ENCODE results near the gene GAPDH.

Gene GAPDH

DNA sequence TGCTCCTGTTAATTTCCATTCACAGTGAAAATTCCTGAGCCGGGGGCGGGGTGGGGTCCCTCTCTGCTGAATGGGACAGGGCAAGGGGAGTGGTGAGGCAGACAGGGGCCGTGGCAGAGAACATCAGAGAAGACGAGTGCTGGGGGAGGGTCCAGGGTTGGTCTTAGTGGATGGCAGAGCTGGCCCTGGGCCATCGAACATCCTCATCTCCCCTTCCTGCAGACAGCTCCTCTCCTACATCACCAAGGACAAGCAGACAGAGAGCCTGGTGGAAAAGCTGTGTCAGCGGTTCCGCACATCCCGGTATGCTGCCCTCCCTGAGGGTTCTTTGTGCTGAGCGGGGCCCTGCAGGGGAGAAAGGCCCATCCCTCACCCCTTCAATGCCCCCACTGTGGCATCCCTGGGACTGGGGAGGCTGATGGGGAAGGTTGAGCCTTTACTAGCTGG, 5.0 kb upstream of the GAPDH start:
- DNase-seq = no peak

DNA sequence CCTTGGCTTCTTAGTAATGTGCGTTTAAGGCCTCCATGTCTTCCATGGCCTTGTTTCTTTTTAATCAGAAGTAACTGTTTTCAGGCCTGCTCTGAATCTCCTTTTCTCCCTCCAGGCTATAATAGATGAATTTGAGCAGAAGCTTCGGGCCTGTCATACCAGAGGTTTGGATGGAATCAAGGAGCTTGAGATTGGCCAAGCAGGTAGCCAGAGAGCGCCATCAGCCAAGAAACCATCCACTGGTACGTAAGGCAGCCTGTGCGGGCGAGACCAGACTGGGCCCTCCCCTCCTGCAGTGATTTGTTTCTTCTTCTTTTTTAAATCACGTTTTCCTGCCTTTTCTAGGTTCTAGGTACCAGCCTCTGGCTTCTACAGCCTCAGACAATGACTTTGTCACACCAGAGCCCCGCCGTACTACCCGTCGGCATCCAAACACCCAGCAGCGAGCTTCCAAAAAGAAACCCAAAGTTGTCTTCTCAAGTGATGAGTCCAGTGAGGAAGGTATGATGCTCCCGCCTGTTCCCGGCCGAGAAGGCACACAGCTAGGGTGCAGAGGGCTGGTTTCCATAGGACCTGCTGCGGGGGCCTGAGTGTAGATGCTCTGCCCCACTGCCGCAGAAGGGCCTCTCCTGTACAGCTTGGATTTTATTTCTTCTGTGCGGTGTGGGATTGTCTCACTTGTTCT, 3.6 kb upstream of the GAPDH start:
- DNase-seq = no peak

DNA sequence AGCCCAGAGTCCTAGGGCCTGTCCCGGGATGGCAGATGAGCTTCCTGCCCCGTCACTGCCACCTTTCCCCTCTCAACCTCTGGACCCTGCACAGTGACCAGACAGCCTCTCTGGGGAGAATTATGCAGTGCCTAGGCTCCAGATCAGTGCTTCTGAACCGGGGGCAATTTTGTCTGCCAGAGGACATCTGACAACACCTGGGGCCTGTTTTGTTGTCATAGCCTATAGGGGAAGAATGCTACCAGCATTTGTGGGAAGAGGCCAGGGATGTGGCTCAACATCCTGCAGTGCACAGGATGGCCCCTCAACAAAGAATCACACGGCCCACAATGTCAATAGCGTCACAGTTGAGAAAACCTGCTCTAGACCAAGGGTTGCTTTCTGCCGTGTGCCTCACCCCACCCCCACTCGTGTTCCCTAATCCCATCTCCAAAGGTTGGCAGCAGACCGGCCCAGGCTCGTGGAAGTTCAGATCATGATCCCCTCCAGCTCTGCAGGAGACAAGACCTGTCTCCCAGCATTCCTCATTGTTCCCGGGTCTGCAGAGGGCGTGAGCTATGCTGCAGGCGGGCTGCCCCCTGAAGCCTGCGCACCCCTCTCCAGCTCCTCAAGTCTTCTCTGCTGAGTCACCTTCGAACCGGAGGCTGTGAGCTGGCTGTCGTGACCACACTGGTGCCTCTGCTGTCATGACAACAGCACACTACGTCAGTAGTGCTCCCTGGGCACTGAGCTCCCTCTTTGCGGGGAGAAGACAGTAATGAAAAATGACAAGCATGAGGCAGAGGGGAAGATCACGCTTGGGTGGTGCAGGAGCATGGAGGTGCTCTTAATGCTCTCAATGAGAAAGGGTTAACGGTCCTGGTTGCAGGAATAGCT, 2.0 kb upstream of the GAPDH start:
- peak; percentile 99 for DNase-seq

DNA sequence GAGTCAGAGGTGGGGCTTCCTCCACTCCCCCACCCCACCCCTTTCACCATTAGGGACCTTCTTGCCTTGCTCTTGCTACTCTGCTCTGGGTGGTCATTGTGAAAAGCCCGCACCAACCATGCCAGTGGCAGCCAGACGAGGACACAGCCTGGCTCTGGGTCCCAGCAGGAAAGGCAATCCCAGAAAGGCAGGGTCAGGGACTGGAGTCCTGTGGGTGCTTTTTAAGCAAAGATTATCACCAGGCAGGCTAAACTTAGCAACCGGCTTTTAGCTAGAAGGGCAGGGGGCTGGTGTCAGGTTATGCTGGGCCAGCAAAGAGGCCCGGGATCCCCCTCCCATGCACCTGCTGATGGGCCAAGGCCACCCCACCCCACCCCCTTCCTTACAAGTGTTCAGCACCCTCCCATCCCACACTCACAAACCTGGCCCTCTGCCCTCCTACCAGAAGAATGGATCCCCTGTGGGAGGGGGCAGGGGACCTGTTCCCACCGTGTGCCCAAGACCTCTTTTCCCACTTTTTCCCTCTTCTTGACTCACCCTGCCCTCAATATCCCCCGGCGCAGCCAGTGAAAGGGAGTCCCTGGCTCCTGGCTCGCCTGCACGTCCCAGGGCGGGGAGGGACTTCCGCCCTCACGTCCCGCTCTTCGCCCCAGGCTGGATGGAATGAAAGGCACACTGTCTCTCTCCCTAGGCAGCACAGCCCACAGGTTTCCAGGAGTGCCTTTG, 1.2 kb upstream of the GAPDH start:
- peak; percentile 92 for DNase-seq

DNA sequence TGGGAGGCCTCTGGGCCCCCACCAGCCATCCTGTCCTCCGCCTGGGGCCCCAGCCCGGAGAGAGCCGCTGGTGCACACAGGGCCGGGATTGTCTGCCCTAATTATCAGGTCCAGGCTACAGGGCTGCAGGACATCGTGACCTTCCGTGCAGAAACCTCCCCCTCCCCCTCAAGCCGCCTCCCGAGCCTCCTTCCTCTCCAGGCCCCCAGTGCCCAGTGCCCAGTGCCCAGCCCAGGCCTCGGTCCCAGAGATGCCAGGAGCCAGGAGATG, 729 bp upstream of the GAPDH start:
- no peak for DNase-seq

DNA sequence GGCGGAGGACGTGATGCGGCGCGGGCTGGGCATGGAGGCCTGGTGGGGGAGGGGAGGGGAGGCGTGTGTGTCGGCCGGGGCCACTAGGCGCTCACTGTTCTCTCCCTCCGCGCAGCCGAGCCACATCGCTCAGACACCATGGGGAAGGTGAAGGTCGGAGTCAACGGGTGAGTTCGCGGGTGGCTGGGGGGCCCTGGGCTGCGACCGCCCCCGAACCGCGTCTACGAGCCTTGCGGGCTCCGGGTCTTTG, 303 bp downstream of the GAPDH start:
- no peak for DNase-seq

DNA sequence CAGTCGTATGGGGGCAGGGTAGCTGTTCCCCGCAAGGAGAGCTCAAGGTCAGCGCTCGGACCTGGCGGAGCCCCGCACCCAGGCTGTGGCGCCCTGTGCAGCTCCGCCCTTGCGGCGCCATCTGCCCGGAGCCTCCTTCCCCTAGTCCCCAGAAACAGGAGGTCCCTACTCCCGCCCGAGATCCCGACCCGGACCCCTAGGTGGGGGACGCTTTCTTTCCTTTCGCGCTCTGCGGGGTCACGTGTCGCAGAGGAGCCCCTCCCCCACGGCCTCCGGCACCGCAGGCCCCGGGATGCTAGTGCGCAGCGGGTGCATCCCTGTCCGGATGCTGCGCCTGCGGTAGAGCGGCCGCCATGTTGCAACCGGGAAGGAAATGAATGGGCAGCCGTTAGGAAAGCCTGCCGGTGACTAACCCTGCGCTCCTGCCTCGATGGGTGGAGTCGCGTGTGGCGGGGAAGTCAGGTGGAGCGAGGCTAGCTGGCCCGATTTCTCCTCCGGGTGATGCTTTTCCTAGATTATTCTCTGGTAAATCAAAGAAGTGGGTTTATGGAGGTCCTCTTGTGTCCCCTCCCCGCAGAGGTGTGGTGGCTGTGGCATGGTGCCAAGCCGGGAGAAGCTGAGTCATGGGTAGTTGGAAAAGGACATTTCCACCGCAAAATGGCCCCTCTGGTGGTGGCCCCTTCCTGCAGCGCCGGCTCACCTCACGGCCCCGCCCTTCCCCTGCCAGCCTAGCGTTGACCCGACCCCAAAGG, 804 bp downstream of the GAPDH start:
- DNase-seq = peak; percentile 70

DNA sequence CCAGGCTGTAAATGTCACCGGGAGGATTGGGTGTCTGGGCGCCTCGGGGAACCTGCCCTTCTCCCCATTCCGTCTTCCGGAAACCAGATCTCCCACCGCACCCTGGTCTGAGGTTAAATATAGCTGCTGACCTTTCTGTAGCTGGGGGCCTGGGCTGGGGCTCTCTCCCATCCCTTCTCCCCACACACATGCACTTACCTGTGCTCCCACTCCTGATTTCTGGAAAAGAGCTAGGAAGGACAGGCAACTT, 1.3 kb downstream of the GAPDH start:
- DNase-seq = no peak

DNA sequence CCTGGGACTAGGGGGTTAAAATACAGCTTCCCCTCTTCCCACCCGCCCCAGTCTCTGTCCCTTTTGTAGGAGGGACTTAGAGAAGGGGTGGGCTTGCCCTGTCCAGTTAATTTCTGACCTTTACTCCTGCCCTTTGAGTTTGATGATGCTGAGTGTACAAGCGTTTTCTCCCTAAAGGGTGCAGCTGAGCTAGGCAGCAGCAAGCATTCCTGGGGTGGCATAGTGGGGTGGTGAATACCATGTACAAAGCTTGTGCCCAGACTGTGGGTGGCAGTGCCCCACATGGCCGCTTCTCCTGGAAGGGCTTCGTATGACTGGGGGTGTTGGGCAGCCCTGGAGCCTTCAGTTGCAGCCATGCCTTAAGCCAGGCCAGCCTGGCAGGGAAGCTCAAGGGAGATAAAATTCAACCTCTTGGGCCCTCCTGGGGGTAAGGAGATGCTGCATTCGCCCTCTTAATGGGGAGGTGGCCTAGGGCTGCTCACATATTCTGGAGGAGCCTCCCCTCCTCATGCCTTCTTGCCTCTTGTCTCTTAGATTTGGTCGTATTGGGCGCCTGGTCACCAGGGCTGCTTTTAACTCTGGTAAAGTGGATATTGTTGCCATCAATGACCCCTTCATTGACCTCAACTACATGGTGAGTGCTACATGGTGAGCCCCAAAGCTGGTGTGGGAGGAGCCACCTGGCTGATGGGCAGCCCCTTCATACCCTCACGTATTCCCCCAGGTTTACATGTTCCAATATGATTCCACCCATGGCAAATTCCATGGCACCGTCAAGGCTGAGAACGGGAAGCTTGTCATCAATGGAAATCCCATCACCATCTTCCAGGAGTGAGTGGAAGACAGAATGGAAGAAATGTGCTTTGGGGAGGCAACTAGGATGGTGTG, 1.9 kb downstream of the GAPDH start:
- DNase-seq = no peak

DNA sequence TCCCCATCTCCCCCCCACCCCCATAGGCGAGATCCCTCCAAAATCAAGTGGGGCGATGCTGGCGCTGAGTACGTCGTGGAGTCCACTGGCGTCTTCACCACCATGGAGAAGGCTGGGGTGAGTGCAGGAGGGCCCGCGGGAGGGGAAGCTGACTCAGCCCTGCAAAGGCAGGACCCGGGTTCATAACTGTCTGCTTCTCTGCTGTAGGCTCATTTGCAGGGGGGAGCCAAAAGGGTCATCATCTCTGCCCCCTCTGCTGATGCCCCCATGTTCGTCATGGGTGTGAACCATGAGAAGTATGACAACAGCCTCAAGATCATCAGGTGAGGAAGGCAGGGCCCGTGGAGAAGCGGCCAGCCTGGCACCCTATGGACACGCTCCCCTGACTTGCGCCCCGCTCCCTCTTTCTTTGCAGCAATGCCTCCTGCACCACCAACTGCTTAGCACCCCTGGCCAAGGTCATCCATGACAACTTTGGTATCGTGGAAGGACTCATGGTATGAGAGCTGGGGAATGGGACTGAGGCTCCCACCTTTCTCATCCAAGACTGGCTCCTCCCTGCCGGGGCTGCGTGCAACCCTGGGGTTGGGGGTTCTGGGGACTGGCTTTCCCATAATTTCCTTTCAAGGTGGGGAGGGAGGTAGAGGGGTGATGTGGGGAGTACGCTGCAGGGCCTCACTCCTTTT, 2.7 kb downstream of the GAPDH start:
- no peak for DNase-seq

DNA sequence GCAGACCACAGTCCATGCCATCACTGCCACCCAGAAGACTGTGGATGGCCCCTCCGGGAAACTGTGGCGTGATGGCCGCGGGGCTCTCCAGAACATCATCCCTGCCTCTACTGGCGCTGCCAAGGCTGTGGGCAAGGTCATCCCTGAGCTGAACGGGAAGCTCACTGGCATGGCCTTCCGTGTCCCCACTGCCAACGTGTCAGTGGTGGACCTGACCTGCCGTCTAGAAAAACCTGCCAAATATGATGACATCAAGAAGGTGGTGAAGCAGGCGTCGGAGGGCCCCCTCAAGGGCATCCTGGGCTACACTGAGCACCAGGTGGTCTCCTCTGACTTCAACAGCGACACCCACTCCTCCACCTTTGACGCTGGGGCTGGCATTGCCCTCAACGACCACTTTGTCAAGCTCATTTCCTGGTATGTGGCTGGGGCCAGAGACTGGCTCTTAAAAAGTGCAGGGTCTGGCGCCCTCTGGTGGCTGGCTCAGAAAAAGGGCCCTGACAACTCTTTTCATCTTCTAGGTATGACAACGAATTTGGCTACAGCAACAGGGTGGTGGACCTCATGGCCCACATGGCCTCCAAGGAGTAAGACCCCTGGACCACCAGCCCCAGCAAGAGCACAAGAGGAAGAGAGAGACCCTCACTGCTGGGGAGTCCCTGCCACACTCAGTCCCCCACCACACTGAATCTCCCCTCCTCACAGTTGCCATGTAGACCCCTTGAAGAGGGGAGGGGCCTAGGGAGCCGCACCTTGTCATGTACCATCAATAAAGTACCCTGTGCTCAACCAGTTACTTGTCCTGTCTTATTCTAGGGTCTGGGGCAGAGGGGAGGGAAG, 3.5 kb downstream of the GAPDH start:
- peak; percentile 77 for DNase-seq

DNA sequence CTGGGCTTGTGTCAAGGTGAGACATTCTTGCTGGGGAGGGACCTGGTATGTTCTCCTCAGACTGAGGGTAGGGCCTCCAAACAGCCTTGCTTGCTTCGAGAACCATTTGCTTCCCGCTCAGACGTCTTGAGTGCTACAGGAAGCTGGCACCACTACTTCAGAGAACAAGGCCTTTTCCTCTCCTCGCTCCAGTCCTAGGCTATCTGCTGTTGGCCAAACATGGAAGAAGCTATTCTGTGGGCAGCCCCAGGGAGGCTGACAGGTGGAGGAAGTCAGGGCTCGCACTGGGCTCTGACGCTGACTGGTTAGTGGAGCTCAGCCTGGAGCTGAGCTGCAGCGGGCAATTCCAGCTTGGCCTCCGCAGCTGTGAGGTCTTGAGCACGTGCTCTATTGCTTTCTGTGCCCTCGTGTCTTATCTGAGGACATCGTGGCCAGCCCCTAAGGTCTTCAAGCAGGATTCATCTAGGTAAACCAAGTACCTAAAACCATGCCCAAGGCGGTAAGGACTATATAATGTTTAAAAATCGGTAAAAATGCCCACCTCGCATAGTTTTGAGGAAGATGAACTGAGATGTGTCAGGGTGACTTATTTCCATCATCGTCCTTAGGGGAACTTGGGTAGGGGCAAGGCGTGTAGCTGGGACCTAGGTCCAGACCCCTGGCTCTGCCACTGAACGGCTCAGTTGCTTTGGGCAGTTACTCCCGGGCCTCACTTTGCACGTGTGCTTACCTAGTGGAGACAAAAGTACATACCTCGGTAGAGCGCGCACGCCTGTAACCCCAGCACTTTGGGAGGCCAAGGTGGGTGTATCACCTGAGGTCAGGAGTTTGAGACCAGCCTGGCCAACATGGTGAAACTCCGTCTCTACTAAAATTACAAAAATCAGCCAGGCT, 4.3 kb downstream of the GAPDH start:
- DNase-seq = peak; percentile 61

DNA sequence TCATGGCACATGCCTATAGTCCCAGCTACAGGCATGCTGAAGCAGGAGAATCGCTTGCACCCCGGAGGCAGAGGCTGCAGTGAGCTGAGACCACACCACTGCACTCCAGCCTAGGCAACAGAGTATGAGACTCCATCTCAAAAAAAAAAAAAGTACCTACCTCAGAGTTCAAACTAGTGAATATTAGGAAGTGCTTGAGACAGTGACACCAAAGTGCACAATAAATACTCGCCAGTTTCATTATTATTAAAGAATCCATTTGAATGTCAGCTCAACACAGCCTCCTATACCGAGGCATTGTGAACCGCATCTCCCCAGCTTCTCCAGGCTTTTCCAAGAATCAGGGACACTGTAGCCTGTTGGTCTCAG, 5.0 kb downstream of the GAPDH start:
- DNase-seq = no peak

DNA sequence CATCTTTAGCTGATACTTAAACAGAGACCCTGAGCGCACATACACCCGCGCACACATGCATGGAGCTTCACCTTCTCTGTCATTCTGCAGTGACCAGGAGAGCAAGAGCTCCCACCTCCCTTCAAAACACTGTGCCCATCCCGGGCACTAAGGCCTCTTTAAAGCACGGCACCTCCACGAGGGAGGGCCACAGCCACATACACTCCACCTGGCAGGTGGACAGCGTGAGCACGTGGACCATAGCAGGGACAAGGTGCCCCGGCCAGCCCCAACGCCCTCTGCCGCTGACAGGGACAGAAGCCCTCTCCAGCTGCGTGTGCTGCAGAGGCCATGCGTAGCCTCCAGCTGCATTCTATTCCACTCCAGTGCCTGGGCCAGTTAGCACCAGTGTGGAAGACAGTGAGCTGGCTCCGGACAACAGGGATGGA, 5.4 kb downstream of the GAPDH start:
- no peak for DNase-seq

DNA sequence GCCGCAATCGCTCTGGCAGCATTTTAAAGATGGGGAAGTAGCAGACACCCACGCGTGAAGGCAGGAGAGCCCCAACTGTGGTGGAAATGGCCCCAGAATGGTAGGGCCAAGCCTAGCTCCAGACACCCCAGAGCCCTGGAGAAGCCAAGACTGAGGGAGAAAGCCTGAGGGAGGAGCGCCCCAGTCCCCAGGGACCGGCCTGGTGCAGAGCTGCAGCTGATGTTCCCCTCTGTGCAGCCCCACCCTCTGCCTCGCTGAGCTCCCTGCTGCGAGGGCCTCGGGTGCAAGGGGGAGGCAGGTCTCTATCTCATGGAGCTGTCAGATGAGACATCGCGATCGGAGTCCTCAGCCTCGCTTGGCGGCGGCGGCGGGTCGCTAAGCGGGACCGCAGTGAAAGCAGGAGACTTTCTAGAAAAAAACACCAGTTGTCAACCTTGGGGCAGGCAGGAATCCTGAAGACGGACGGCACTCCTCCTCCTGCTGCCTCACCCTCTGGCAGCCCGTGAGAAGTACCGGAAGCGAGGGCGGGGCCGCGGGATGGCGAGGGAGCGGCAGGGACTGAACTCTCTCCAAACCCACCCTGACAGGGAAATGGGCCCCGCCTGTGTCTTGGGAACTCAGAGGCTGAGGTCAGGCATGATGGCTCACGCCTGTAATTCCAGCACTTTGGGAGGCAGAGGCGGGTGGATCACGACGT, 6.0 kb downstream of the GAPDH start:
- peak; percentile 98 for DNase-seq

DNA sequence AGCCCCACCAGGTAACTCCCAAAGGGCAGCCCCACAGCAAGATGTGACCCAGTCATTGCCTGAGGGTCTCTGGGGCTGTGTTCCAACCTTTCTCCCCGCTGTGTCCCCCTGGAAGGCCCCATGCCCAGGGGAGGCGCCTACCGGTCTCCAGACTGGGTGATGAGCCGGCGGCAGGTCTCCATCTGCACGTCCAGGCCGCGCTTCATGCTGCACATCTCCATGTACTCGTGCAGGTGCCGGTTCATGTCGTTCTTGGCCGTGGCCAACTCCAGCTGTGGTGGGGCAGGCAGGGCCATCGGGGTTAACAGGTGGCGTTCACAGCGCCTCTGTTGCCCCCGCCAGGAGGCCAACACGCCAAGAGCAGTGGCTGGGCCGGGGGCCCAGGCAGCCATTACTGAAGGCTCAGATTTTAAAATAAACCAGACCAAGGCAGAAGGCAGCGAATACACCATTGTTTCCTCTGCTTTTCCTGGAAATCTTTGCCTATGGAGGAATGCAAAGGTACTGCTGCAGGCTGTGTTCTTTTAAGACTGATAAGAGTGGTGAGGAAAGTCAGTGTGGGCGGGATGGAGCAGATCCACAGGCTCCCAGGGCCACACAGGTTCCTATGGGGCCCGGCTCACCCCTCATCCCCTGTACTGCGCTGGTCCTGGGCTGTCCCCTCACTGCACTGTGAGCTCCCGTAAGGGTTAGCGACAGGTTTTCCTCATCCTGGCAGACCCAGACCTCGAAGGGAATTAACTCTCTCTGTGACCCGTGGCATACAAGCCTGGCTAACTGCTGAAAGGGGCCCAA, 7.3 kb downstream of the GAPDH start:
- DNase-seq = no peak

DNA sequence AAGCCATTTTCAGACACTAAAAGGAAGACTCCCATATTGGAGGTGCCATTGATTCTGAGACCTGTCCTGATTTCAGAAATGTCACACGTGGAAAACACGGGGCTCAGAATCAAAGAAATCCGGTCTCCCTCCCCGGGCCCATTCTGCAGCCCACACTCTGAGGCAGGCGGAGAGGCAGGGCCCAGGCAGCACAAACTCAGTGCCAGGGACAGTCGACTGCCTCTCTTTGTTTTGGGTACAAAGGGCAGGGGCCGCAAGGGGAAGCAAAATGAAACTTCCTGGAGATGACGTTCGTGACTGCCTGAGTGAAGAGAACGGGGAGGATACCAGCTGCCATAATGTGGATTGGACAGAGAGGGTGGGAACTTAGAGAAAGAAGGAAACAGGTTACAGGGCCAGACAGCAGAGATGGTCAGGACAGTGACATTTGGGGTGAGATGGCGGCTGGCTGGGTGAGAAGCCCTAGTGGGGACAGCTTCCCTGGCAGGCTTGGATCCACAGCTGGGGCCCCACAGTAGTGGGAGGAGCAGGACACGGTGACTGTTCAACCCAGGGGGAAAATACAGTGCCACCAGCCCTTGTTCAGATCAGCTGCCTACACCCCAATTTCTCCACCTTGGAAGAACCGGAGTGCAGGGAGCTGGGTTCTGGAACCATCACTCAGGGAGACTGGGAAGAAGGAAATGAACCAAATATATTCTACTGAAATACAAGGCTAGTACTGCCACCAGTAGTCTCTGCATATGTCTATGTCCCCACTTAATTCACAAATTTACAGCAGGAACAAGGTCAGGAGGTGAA, 8.1 kb downstream of the GAPDH start:
- no peak for DNase-seq

DNA sequence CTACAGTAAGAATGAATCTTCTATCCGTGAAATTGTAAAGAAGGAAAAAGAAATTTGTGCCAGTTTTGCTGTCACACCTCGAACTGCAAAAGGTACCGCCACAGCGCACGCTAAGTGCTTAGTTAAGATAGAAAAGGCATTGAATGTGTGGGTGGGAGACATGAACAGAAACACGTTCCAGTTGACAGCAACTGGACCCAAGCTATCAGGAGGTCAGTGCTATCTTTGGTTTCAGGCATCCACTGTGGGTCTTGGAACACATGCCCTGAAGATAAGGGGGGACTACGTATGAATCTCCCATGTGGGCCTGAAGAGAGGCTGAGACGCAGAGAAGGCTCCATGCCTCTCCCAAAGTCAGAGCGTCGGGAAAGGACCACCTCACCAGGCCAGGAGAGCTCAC, 11.7 kb downstream of the GAPDH start:
- no peak for DNase-seq

Data from fibroblast of skin of back (primary cell).